HEK293 (cell line): Measurements from ENCODE around the gene CACNA1D.

Experiments used
- CTCF ChIP-seq: fragments of 450-650 bp; formaldehyde crosslinking; IDR thresholded peaks from 2 replicates; pipeline ENCODE4 v1.5.1; 2016; ENCODE audit warnings: missing biosample characterization, missing genetic modification characterization
- YY2 ChIP-seq: fragments of 450-650 bp; formaldehyde crosslinking; IDR thresholded peaks from 2 replicates; pipeline ENCODE4 v1.5.1; 2016; ENCODE audit warnings: missing biosample characterization, missing genetic modification characterization
- ZNF10 ChIP-seq: fragments of 450-650 bp; formaldehyde crosslinking; IDR thresholded peaks from 2 replicates; pipeline ENCODE4 v1.5.1; 2017; ENCODE audit warnings: missing biosample characterization, missing genetic modification characterization
- ZNF560 ChIP-seq: fragments of 450-650 bp; formaldehyde crosslinking; IDR thresholded peaks from 2 replicates; pipeline ENCODE4 v1.5.1; 2017; ENCODE audit warnings: missing biosample characterization, missing genetic modification characterization, borderline replicate concordance
- ZNF830 ChIP-seq: fragments of 450-650 bp; IDR thresholded peaks from 2 replicates; pipeline ENCODE4 v1.5.0; 2018; ENCODE audit warnings: missing biosample characterization, missing genetic modification characterization, low read depth, mild to moderate bottlenecking, moderate library complexity
- ZSCAN18 ChIP-seq: fragments of 450-650 bp; formaldehyde crosslinking; IDR thresholded peaks from 2 replicates; pipeline ENCODE4 v1.5.1; 2016; ENCODE audit warnings: missing biosample characterization, missing genetic modification characterization
- TF ChIP-seq, protein P1 (sequence below): fragments of 450-650 bp; formaldehyde crosslinking; IDR thresholded peaks from 2 replicates; pipeline ENCODE4 v1.5.1; 2017; ENCODE audit warnings: missing biosample characterization, missing genetic modification characterization

DNA sequence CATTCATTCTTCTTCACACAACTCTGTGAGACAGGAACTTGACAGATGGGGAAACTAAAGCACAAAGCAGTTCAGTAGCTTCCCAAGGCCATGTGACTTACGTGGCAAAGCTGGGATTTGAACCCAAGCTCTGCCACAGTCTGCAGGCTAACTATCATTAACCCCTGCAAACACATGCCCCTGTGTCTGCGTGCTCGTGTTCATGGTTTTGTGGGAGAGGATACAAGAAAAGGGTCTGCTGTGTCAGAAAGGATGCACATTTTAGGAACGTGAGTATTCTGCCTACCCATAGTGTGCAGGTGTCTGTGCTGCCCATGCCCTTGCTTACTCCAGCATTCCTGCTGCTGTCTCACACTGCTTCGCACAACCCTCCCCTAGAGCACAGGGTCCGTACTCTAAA is 214.8 kb downstream of the CACNA1D start:
- TF ChIP-seq ZNF830 (tag by site-specific recombination) (no peak), ZNF560 (tag by site-specific recombination) (no peak), YY2 (tag by site-specific recombination) (no peak), CTCF (tag by site-specific recombination) (no peak), ZNF10 (tag by site-specific recombination) (no peak), ZSCAN18 (no peak)
- TF ChIP-seq, protein P1, sequence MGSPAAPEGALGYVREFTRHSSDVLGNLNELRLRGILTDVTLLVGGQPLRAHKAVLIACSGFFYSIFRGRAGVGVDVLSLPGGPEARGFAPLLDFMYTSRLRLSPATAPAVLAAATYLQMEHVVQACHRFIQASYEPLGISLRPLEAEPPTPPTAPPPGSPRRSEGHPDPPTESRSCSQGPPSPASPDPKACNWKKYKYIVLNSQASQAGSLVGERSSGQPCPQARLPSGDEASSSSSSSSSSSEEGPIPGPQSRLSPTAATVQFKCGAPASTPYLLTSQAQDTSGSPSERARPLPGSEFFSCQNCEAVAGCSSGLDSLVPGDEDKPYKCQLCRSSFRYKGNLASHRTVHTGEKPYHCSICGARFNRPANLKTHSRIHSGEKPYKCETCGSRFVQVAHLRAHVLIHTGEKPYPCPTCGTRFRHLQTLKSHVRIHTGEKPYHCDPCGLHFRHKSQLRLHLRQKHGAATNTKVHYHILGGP (tag by site-specific recombination): no peak
